Stimulated activated CD8-positive, alpha-beta memory T cell treated with anti-CD3 and anti-CD28 coated beads, Interleukin-7, amount 100 ng/mL, for 24 hours (primary cell): ENCODE results near the gene AP3B1.

Experiments used
- DNase-seq: peaks from one replicate; pipeline ENCODE4 v3.0.0-alpha.2; 2020; ENCODE audit warnings: low read depth

The AP3B1 gene

GRCh38 chr5:78291687-78292086 lies 2.8 kb downstream of the AP3B1 start:
- DNase-seq: no peak

GRCh38 chr5:78289911-78290310 lies 4.6 kb downstream of the AP3B1 start:
- DNase-seq: no peak

DNA sequence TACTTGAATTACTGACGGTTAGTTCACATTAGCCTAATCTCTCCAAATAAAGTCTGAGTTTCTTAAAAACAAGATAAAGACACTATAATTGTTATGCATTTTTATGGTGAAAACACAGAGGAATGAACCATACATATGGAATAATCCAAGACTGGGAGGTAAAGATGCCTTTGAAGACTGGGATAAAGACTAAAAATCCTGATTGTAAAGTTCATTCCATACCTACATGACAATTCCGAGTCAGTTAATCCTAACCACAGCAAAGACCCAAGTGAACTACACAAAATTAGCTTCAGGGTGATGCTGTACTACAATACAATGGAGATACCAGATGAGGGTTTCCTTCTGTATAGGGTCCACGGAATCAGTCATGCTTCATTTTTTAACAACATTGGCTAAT lies 6.3 kb downstream of the AP3B1 start:
- DNase-seq: no peak

GRCh38 chr5:78287833-78288232 lies 6.7 kb downstream of the AP3B1 start:
- DNase-seq: no peak

- DNase-seq: no peak
Observed at GRCh38 chr5:78287169-78287568, 7.3 kb downstream of the AP3B1 start.

DNA sequence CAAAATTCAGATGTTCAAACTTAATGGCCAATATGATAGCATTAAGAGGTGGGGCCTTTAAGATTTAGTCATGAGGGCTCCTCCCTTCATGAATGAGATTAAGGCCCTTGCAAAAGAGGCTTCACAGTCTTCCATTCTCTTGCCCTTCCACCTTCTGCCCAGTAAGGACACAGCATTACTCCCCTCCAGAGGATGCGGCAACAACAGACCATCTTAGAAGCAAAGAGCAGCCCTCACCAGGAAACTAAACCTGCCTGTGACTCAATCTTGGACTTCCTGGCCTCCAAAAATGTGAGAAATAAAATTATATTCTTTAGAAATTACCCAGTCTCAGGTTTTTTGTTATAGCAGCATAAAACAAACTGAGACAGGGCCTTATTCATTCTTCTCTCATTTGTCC lies 8.2 kb downstream of the AP3B1 start:
- DNase-seq: no peak

DNA sequence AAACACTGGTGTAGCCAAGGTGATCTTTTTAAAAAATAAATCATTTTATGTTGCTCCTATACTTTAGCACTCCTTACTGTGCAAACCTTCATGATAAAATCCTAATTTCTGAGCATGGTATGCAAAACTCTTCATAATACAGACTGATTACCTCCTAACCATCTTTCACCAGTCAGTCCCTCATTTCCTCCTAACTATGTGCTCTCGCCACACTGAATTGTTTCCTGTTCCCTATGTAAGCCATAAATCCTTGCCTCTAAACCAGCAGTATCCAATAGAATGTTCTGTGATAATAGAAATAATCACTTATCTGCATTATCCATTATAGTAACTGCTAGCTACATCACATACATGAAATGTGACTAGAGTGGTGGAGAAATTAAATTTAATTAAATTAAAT lies 10.7 kb downstream of the AP3B1 start:
- no peak for DNase-seq

DNA sequence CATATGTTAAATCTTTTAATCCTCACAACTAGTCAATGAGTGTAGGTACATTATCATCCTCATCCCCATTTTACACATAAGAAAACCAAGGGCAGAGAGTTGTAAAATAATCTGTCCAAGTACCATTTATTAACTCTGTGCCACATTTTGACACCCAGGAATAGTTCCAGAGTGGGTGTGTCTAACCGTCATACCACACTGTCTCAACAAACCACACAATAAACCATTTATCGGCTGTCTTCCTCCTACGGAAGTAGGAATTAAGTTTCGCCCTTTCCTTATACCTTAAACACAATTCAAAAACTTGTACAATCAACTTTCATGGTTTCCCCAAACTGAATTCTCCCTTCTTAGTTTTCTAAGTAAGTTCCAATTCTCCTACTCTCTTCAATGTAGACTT lies 11.4 kb downstream of the AP3B1 start:
- no peak for DNase-seq

DNA sequence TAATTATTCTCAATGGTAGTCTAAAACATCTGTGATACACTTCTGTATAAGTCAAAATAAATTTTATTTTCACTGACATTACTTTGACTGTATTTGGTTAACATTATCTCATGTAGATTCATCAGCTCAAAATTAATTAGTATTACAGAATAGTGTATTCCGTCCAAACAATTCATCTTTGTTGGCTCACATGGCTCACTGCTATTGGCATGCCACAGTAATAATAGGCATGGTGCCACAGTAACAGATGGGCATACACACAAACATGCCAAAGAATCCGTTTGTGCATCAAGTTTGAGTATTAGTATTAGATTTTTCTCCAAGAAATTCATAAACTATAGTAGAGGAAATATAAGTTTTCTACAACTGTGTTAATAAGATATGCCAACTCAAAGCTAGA lies 14.2 kb downstream of the AP3B1 start:
- DNase-seq: no peak

DNA sequence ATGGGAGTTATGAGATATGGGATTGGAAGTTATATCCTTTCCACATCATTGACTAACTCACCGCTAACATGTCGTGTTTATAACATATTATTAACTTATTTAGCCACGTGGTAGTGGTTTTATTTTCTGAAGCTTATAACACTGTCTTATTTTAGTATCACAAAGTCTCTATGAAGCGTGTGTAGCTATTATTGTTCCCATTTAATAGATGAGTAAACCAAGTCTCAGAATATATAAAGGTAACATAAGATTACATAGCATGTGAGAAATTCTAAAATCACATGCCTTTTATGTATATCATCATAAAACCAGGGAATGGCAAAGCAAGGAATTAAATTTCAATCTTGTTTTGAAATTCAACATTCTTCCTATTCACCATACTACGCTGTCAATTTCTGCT lies 15.3 kb downstream of the AP3B1 start:
- DNase-seq: no peak

DNA sequence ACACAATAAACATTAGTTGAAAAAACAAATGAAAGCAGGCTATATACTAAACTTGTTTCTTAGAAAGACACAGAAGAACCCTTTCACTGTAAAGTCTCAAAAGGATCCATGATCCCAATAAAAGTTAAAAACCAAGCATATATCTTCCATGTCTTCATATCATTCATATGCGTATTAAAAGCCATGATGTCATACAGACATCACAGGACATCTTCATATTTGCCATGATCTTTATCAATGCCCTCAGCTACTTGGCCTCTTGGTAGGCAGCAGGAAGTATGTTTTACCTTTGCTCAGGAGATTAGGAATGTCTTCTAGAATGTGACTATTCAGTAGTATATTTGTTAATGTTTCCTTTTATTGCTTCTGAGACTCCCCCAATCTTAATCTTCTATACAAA lies 16.8 kb downstream of the AP3B1 start:
- DNase-seq: no peak

- no peak for DNase-seq
Observed at GRCh38 chr5:78275998-78276543, 18.4 kb downstream of the AP3B1 start.

DNA sequence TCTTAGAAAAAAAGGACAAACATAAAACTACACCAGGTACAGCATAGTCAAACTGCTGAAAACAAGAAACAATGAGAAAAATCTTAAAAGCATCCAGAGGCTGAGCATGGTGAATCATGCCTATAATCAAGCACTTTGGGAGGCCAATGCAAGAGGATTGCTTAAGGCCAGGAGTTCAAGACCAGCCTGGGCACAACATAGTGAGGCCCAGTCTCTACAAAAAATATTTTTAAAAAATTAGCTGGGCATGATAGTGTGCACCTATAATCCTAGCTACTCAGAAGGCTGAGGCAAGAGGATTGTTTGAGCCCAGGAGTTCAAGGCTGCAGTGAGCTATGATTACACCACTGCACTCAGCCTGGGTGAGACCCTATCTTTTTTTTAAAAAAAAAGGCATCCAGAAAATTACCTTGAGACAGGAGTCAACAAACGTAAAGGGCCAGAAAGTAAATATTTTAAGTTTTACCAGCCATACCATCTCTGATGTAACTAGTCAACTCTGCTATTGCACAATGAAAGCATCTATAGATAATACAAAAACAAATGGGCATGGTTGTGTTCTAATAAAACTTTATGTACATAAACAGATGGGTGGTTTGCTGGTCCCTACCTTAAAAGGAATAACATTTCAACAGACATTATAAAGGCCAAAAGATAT lies 19.8 kb downstream of the AP3B1 start:
- no peak for DNase-seq

- no peak for DNase-seq
Observed at GRCh38 chr5:78273436-78273835, 21.1 kb downstream of the AP3B1 start.

- no peak for DNase-seq
Observed at GRCh38 chr5:78271766-78272165, 22.7 kb downstream of the AP3B1 start.

- no peak for DNase-seq
Observed at GRCh38 chr5:78269088-78269703, 25.3 kb downstream of the AP3B1 start.

- DNase-seq: no peak
Observed at GRCh38 chr5:78268356-78268755, 26.1 kb downstream of the AP3B1 start.

DNA sequence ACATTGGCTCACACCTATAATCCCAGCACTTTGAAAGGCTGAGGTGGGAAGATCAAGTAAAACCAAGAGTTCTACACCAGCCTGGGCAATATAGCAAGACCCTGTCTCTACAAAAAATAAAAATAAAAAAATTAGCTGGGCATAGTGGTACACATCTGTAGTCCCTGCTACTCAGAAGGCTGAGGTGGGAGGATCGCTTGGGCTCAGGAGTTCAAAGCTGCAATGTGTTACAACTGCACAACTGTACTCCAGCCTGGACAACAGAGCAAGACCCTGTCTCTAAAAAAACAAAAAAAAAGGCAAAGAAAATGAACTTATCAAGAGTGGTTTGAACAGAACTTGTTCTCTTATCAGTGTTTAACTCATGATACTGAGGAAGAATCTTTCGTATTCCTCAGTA lies 29.3 kb downstream of the AP3B1 start:
- no peak for DNase-seq

- DNase-seq: no peak
Observed at GRCh38 chr5:78264600-78264999, 29.9 kb downstream of the AP3B1 start.

- no peak for DNase-seq
Observed at GRCh38 chr5:78260771-78261170, 33.7 kb downstream of the AP3B1 start.

- DNase-seq: no peak
Observed at GRCh38 chr5:78253201-78253600, 41.3 kb downstream of the AP3B1 start.

DNA sequence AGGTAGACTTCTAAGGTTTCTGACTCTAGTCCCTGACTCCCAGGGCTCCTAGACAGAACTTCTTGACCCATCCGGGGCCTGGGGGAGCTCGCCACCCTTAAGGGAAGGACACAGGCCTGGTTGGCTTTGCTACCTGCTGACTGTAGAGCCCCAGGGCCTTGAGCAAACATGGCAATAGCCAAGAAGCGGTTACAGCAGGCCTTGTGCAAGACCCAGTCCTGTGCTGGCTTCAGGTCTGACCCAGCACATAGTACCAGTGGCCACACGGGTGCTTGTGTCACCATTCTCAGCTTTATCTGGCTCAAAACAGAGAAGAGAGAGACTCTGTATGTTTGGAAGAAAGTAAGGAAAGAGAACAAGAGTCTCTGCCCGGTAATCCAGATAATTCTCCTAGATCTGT lies 41.8 kb downstream of the AP3B1 start:
- DNase-seq: no peak

- DNase-seq: no peak
Observed at GRCh38 chr5:78251663-78252284, 42.7 kb downstream of the AP3B1 start.

DNA sequence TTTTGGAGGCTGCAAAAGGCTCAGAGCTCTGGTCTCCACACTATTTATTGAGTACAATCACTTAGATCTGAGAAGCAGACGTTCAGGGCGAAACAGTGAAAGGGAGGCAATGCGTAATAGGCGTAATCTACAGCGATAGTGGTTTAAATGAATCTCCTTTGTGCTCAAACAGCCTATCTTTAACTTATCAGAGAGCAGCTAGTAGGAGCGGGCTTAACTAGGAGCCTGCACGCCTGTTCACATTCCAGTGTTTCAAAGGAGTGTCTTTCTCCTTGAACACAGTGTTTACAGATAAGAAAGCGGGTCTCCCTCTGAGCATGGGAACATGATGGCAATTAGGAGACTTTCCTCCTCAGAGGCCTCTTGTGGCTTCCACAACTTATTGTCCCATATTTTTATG lies 49.4 kb downstream of the AP3B1 start:
- DNase-seq: no peak
